CD4-positive, alpha-beta T cell treated with Interleukin-21 for 1 hour (primary cell): ENCODE measurements around the gene MED4.

Experiments used
- DNase-seq: peaks from one replicate; pipeline ENCODE4 v3.0.0-alpha.2; 2020

MED4 gene

GRCh38 chr13:48028066-48028465, 66.8 kb downstream of the MED4 start:
- DNase-seq, result no peak
